WI38 (cell line): Measurements from ENCODE around the gene CAMK1D.

Experiments
- H3K4me3 ChIP-seq: 2 replicates; pipeline ENCODE4 v1.5.1; 2011; ENCODE audit warnings: low read depth, mild to moderate bottlenecking, control low read depth, low read length
- TF ChIP-seq, protein P1 (sequence below): IDR thresholded peaks from 2 replicates; pipeline ENCODE4 v1.5.1; 2012; ENCODE audit warnings: low read depth, mild to moderate bottlenecking, control low read depth, low read length

Gene CAMK1D

DNA sequence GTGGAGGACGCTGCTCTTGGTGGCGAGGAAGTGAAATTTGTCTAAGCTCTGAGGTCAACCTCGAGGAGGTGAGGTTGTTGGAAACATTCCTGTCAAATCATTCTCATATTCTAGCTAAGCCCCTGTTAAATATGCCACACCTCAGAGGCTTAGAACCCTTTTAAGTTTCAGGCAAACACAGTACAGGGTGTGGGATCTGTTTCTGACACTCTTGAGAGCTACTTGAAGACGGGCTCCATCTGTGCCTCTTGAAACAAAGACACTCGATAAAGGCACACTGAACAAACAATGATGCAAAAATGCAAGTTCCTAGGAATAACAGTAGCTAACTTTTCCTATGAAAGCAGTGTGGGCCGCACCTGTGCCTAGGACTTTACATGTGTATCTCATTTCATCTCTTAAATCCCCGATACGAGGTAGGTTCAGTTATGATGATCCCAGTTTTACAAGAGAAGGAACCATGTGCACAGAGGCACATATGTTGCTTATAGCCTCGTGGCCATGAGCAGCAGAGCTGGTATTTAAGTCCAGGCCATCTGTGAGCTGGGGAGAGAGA lies 352.9 kb downstream of the CAMK1D start:
- TF ChIP-seq, protein P1, sequence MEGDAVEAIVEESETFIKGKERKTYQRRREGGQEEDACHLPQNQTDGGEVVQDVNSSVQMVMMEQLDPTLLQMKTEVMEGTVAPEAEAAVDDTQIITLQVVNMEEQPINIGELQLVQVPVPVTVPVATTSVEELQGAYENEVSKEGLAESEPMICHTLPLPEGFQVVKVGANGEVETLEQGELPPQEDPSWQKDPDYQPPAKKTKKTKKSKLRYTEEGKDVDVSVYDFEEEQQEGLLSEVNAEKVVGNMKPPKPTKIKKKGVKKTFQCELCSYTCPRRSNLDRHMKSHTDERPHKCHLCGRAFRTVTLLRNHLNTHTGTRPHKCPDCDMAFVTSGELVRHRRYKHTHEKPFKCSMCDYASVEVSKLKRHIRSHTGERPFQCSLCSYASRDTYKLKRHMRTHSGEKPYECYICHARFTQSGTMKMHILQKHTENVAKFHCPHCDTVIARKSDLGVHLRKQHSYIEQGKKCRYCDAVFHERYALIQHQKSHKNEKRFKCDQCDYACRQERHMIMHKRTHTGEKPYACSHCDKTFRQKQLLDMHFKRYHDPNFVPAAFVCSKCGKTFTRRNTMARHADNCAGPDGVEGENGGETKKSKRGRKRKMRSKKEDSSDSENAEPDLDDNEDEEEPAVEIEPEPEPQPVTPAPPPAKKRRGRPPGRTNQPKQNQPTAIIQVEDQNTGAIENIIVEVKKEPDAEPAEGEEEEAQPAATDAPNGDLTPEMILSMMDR, result no peak
- H3K4me3 ChIP-seq, result no peak overlapping the region

DNA sequence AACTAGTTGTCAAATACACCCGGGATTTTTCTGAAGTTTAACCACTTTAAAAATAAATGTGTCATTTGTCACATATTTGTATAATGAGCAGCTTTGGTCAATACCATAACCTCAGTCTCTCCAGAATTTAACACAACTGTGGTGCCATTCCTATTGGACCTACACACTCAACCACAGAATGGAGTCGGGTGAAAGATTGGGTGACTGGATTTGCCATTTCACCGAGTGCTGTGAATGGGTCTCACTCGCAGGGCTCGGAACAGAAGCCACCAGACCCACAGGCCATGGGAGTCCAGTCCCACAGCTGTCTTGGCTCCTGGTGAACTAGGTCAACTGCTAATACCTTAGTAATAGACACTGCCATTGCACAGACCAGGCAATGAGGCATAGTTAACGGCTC lies 353.8 kb downstream of the CAMK1D start:
- no peak overlapping the region for H3K4me3 ChIP-seq
- TF ChIP-seq, protein P1, result no peak

- TF ChIP-seq, protein P1, result no peak
- H3K4me3 ChIP-seq, result no peak overlapping the region
Measured at GRCh38 chr10:12703813-12704212, 354.5 kb downstream of the CAMK1D start.

DNA sequence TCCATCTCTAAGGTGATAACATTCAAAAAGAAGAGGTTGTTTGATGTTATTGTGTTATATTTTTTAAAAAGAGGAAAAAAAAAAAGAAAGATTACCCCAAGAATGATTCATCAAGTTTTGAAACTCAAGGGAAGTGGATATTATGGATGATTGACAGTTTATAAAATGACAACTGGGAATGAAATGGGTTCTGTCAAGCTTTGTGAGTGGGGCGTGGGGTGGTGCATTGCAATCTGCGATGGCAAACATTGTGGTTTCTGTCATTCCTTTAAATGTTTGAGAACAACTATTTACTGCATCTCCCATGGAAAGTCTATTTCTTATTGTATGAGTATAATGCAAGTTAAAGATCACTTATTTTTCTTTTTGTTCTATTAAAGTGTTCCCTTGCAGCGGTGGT lies 355.1 kb downstream of the CAMK1D start:
- TF ChIP-seq, protein P1, result no peak
- H3K4me3 ChIP-seq, result no peak overlapping the region

DNA sequence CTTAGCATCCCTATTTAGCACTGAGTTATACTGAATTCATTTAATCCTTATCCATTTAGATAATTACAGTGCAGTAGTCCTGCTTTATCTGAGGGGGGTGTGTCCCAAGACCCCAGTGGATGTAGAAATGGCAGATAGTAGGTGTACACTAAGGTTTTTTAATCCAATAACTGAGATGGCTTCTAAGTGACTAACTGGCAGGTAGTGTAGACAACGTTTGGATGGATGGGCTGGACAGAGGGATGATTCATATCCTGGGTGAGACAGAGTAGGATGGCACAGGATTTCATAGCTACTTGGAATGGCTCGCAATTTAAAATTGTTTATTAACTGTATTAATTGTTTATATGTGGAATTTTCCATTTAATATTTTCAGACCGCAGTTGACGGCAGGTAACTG lies 356.6 kb downstream of the CAMK1D start:
- TF ChIP-seq, protein P1, result no peak
- no peak overlapping the region for H3K4me3 ChIP-seq

DNA sequence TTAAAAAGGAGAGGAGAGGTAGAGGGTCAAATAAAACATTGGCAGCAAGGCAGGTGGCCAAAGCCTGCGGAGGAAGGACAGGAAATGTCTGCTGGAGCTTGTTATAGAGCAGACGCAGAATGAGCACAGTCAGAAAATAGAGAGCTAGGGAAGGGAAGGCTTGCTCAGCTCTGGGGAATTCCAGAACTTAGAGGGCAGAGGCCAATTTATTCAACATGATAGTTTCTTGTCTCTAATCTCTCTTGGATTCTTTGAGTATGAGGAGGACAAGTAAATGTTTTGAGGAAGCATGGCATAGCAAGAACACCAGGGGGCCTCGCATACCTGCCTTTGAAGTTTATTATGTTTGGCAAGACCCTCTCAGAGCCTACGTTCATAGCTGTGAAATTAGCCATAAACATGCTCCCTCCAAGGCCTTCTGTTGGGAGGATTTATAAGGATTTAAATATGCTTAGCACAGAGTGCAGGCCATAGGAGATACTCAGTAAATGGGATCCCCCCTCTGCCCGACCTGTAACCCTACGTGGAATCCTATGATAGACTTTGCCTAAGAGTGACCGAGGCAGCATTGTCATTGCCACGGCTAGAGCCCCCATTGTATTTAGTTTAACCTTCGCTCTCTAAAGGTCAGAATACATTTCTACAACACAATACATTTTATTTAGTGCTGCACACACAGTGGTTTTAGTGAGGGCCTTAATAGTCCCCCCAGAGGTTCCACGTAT lies 358.3 kb downstream of the CAMK1D start:
- TF ChIP-seq, protein P1, result peak; percentile 62; the same call in 1 of the 2 replicates

DNA sequence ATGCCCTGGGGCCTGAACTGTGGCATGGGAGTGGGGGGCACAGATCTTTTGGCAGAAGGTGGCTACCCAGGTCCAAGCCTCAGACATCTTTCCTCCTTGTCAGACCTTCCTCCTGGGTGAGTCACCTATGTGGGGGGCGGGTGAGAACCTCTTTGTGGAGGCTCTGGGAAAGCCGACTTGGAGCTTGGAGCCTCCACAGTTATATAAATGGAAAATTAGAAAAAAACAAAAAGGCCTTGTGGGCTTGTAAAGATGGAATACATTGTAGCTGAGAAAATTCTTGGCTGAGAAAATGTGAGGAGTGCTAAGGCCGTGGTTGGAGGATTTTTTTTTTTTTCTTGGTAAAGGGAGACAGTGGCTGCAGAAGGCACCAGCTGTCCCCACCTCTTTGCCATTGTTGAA lies 359.7 kb downstream of the CAMK1D start:
- TF ChIP-seq, protein P1, result no peak
- no peak overlapping the region; the same call in 1 of the 2 replicates for H3K4me3 ChIP-seq

More for the DNA sequence above, 358.3 kb downstream of the CAMK1D start:
- no peak overlapping the region for H3K4me3 ChIP-seq
